ENCODE results near the gene GET4. TPM values are rescaled to one million over a fixed set of nuclear protein-coding genes. Genes with fewer than 3 reads are reported as not detected.
A peak's percentile ranks its signal among the peaks of the same experiment; 100 is the strongest.

GET4 gene
- 228 and 253 TPM in 2 replicates for total RNA-seq (2014; rRNA removed; shearing (Covaris generic))

- DNase-seq (ENCODE audit: low spot score), result peak; percentile 94
Observed at GRCh38 chr7:876077-876971, at the start of gene GET4. TSS of gene GET4 (plus strand) at chr7:876554. CDS start at chr7:876646, 92 bp downstream.

GRCh38 chr7:828793-829561 is 47.4 kb upstream of the GET4 start:
- DNase-seq (ENCODE audit: low spot score), result no peak

GRCh38 chr7:830069-830468 is 46.3 kb upstream of the GET4 start:
- DNase-seq (ENCODE audit: low spot score), result no peak

GRCh38 chr7:831596-832166 is 44.7 kb upstream of the GET4 start:
- DNase-seq (ENCODE audit: low spot score), result peak; percentile 89

GRCh38 chr7:832167-832967 is 44.0 kb upstream of the GET4 start, which contains the start of gene SUN1:
TSS of gene SUN1 (plus strand) at chr7:832476. CDS start at chr7:832525, 49 bp downstream.
- DNase-seq (ENCODE audit: low spot score), result peak; percentile 90

GRCh38 chr7:832968-833424 is 43.4 kb upstream of the GET4 start:
- DNase-seq (ENCODE audit: low spot score), result no peak

GRCh38 chr7:833601-834258 is 42.6 kb upstream of the GET4 start:
- no peak for DNase-seq (ENCODE audit: low spot score)

- no peak for DNase-seq (ENCODE audit: low spot score)
Observed at GRCh38 chr7:834277-834676, 42.1 kb upstream of the GET4 start.

GRCh38 chr7:835021-835420 is 41.3 kb upstream of the GET4 start:
- no peak for DNase-seq (ENCODE audit: low spot score)

GRCh38 chr7:835485-836401 is 40.6 kb upstream of the GET4 start:
- no peak for DNase-seq (ENCODE audit: low spot score)

- peak; percentile 69 for DNase-seq (ENCODE audit: low spot score)
Observed at GRCh38 chr7:836429-836828, 39.9 kb upstream of the GET4 start.

- DNase-seq (ENCODE audit: low spot score), result no peak
Observed at GRCh38 chr7:837001-837400, 39.4 kb upstream of the GET4 start.

- DNase-seq (ENCODE audit: low spot score), result no peak
Observed at GRCh38 chr7:840001-840600, 36.3 kb upstream of the GET4 start.

GRCh38 chr7:841943-842342 is 34.4 kb upstream of the GET4 start:
- DNase-seq (ENCODE audit: low spot score), result no peak

- DNase-seq (ENCODE audit: low spot score), result no peak
Observed at GRCh38 chr7:842431-843031, 33.8 kb upstream of the GET4 start.

- DNase-seq (ENCODE audit: low spot score), result no peak
Observed at GRCh38 chr7:843230-843629, 33.1 kb upstream of the GET4 start.

- no peak for DNase-seq (ENCODE audit: low spot score)
Observed at GRCh38 chr7:844043-844442, 32.3 kb upstream of the GET4 start.

- no peak for DNase-seq (ENCODE audit: low spot score)
Observed at GRCh38 chr7:844514-844913, 31.8 kb upstream of the GET4 start.

- no peak for DNase-seq (ENCODE audit: low spot score)
Observed at GRCh38 chr7:845091-845490, 31.3 kb upstream of the GET4 start.
